ENCODE results near the gene SSC5D.
"Not testable (repeated sequence)": the region's sequence is repeated elsewhere in the genome, so short reads cannot be mapped to it uniquely, and the experiment has no call there.

The SSC5D gene

GRCh38 chr19:55487924-55488687 lies at the start of gene SSC5D:
SSC5D (plus strand) TSS chr19:55488436; CDS start chr19:55488590, 154 bp downstream.
- Mint-ChIP-seq H3K4me1 (peaks cover 39% of the 10 kb centered on the region), H3K27ac (peak within 1 kb of the TSS; percentile 25 to 79), H3K9me3 (no peaks in the 10 kb centered on the region), H3K27me3 (peaks cover 19% of the 10 kb centered on the region), H3K4me3 (peak within 1 kb of the TSS; percentile 32 to 61)
- no peak for ATAC-seq
- no peak for DNase-seq

- ATAC-seq (no peak), DNase-seq (no peak)
- no peak overlapping the region for H3K4me3 Mint-ChIP-seq
- no peaks in the 10 kb centered on the region for H3K9me3 Mint-ChIP-seq
- peaks cover 27% of the 10 kb centered on the region for H3K4me1 Mint-ChIP-seq
- peak overlapping the region in 1 of 2 donors; percentile 30 for H3K27ac Mint-ChIP-seq
- H3K27me3 Mint-ChIP-seq = no peaks in the 10 kb centered on the region
Observed at GRCh38 chr19:55439052-55439451, 49.2 kb upstream of the SSC5D start.

- ATAC-seq (peak; percentile 41), DNase-seq (no peak)
- Mint-ChIP-seq H3K4me1 (peaks cover 27% of the 10 kb centered on the region), H3K4me3 (peak overlapping the region; percentile 50), H3K27me3 (no peaks in the 10 kb centered on the region), H3K27ac (no peak overlapping the region), H3K9me3 (no peaks in the 10 kb centered on the region)
Observed at GRCh38 chr19:55440411-55441105, 47.7 kb upstream of the SSC5D start.

GRCh38 chr19:55441319-55441691 lies 46.9 kb upstream of the SSC5D start:
- H3K4me3 Mint-ChIP-seq = peak overlapping the region; percentile 50 to 51
- H3K9me3 Mint-ChIP-seq = no peaks in the 10 kb centered on the region
- H3K27me3 Mint-ChIP-seq = no peaks in the 10 kb centered on the region
- DNase-seq = no peak
- H3K27ac Mint-ChIP-seq = no peak overlapping the region
- no peak for ATAC-seq
- peaks cover 27% of the 10 kb centered on the region for H3K4me1 Mint-ChIP-seq

- H3K4me1 Mint-ChIP-seq = peaks cover 27% of the 10 kb centered on the region
- DNase-seq = no peak
- peak; percentile 15 for ATAC-seq
- H3K4me3 Mint-ChIP-seq = peak overlapping the region; percentile 50 to 51
- no peaks in the 10 kb centered on the region for H3K9me3 Mint-ChIP-seq
- H3K27me3 Mint-ChIP-seq = no peaks in the 10 kb centered on the region
- no peak overlapping the region for H3K27ac Mint-ChIP-seq
Observed at GRCh38 chr19:55441692-55442321, 46.4 kb upstream of the SSC5D start.

GRCh38 chr19:55442372-55442961 lies 45.8 kb upstream of the SSC5D start:
- Mint-ChIP-seq H3K27ac (no peak overlapping the region), H3K9me3 (no peaks in the 10 kb centered on the region), H3K27me3 (no peaks in the 10 kb centered on the region), H3K4me1 (peaks cover 27% of the 10 kb centered on the region), H3K4me3 (no peak overlapping the region)
- no peak for DNase-seq
- peak; percentile 39 for ATAC-seq

GRCh38 chr19:55443045-55443823 lies 45.0 kb upstream of the SSC5D start, which contains the start of gene SHISA7:
SHISA7 (minus strand) TSS chr19:55443300; CDS start chr19:55442863, 437 bp downstream.
- DNase-seq (no peak), ATAC-seq (no peak)
- Mint-ChIP-seq H3K4me1 (peaks cover 27% of the 10 kb centered on the region), H3K4me3 (no peak within 1 kb of the TSS), H3K27me3 (no peaks in the 10 kb centered on the region), H3K9me3 (no peaks in the 10 kb centered on the region), H3K27ac (peak within 1 kb of the TSS in 1 of 2 donors; percentile 3)

- Mint-ChIP-seq H3K9me3 (no peaks in the 10 kb centered on the region), H3K27me3 (no peaks in the 10 kb centered on the region), H3K4me3 (no peak overlapping the region), H3K27ac (peak overlapping the region in 1 of 2 donors; percentile 3), H3K4me1 (peaks cover 27% of the 10 kb centered on the region)
- DNase-seq (no peak), ATAC-seq (no peak)
Observed at GRCh38 chr19:55443824-55444480, 44.3 kb upstream of the SSC5D start.

GRCh38 chr19:55444646-55445045 lies 43.6 kb upstream of the SSC5D start:
- Mint-ChIP-seq H3K4me3 (no peak overlapping the region), H3K27ac (no peak overlapping the region), H3K4me1 (peaks cover 27% of the 10 kb centered on the region), H3K27me3 (no peaks in the 10 kb centered on the region), H3K9me3 (no peaks in the 10 kb centered on the region)
- DNase-seq = no peak
- ATAC-seq = no peak

GRCh38 chr19:55446060-55446459 lies 42.2 kb upstream of the SSC5D start:
- Mint-ChIP-seq H3K27me3 (no peaks in the 10 kb centered on the region), H3K27ac (no peak overlapping the region), H3K4me1 (peaks cover 20% of the 10 kb centered on the region), H3K9me3 (no peaks in the 10 kb centered on the region), H3K4me3 (no peak overlapping the region)
- DNase-seq (no peak), ATAC-seq (no peak)

- H3K27me3 Mint-ChIP-seq = no peaks in the 10 kb centered on the region
- H3K9me3 Mint-ChIP-seq = no peaks in the 10 kb centered on the region
- DNase-seq (no peak), ATAC-seq (peak; percentile 53)
- H3K27ac Mint-ChIP-seq = no peak overlapping the region
- H3K4me3 Mint-ChIP-seq = no peak overlapping the region
- H3K4me1 Mint-ChIP-seq = peaks cover 20% of the 10 kb centered on the region
Observed at GRCh38 chr19:55447421-55448174, 40.6 kb upstream of the SSC5D start.

- not testable (repeated sequence) for H3K27ac Mint-ChIP-seq, H3K9me3 Mint-ChIP-seq, H3K27me3 Mint-ChIP-seq, DNase-seq, ATAC-seq, H3K4me3 Mint-ChIP-seq
- peaks cover 21% of the 10 kb centered on the region for H3K4me1 Mint-ChIP-seq
Observed at GRCh38 chr19:55448175-55448490, 40.1 kb upstream of the SSC5D start.

- Mint-ChIP-seq H3K27me3 (no peaks in the 10 kb centered on the region), H3K4me3 (no peak overlapping the region), H3K9me3 (no peaks in the 10 kb centered on the region), H3K4me1 (peaks cover 27% of the 10 kb centered on the region), H3K27ac (no peak overlapping the region)
- ATAC-seq = no peak
- DNase-seq = no peak
Observed at GRCh38 chr19:55449469-55449868, 38.8 kb upstream of the SSC5D start.

Data from stimulated activated naive CD8-positive, alpha-beta T cell treated with anti-CD3 and anti-CD28 coated beads, Interleukin-15, amount 100 ng/mL, for 72 hours (primary cell).